AG09319 (cell line): ENCODE data around the gene HIVEP2.

Experiments used
- DNase-seq: peaks from one replicate; pipeline ENCODE4 v3.0.0-alpha.2; 2010; ENCODE audit warnings: low read depth; ENCODE audit errors: extremely low read depth
- TF ChIP-seq, protein P1 (sequence below): IDR thresholded peaks from 2 replicates; pipeline ENCODE4 v1.5.1; 2011; ENCODE audit warnings: low read depth, mild to moderate bottlenecking, inconsistent platforms, low read length, moderate library complexity

HIVEP2 gene

DNA sequence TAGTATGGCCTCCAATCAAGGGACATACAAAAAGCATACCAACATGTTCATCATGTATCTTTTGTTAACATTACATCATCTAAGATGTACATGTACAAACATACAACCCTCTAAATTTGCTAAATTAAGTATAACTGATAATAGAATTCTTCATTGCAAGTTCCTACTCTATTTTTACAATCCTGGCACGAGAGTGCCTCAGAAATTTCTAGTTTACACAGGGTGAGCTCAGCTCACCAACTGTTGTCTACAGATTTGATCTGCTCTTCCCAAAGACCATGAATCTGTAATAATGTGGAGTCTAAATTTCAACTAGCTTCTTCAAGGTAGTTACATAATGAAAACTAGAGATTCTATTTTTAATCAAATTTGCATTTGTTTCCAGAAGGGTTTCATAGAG is 179.7 kb downstream of the HIVEP2 start:
- TF ChIP-seq, protein P1, sequence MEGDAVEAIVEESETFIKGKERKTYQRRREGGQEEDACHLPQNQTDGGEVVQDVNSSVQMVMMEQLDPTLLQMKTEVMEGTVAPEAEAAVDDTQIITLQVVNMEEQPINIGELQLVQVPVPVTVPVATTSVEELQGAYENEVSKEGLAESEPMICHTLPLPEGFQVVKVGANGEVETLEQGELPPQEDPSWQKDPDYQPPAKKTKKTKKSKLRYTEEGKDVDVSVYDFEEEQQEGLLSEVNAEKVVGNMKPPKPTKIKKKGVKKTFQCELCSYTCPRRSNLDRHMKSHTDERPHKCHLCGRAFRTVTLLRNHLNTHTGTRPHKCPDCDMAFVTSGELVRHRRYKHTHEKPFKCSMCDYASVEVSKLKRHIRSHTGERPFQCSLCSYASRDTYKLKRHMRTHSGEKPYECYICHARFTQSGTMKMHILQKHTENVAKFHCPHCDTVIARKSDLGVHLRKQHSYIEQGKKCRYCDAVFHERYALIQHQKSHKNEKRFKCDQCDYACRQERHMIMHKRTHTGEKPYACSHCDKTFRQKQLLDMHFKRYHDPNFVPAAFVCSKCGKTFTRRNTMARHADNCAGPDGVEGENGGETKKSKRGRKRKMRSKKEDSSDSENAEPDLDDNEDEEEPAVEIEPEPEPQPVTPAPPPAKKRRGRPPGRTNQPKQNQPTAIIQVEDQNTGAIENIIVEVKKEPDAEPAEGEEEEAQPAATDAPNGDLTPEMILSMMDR = no peak
- DNase-seq = no peak

DNA sequence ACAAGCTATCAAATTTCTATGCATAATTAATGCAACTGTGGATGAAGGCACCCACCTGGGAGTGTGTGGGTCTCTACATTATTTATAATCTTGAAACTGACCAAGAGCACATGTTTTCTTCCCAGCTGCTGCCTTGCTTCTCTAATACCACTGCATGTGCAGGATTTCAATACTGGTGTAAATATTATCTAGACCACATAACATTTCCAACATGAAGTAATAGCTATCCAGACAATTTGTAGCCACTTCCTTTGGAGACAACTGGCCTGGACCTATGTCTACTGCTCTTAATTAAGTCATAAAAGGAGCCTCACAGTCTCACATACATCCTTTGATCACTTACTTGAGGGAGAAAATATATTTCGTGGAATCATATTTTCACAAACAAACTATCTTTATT is 180.7 kb downstream of the HIVEP2 start:
- TF ChIP-seq, protein P1 = no peak
- DNase-seq = no peak

DNA sequence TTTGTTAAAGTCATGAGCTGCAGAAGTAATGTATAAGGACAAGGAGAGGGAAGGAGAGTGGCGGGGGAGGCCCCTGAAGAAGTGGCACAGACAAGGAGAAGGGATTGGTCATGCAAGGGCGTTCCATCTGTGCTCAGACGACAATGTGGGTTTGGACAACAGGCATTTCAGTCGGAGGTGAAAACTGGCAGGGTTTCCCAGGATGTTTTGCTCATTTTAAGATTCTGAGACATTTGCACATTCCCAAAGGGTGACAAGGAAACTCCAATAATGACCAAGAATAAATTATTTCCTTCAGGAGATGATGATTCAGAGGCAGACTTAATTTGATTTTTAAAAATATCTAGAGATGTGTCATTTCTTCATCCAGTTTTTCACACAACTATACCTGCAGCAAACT is 181.8 kb downstream of the HIVEP2 start:
- no peak for DNase-seq
- TF ChIP-seq, protein P1 = no peak

DNA sequence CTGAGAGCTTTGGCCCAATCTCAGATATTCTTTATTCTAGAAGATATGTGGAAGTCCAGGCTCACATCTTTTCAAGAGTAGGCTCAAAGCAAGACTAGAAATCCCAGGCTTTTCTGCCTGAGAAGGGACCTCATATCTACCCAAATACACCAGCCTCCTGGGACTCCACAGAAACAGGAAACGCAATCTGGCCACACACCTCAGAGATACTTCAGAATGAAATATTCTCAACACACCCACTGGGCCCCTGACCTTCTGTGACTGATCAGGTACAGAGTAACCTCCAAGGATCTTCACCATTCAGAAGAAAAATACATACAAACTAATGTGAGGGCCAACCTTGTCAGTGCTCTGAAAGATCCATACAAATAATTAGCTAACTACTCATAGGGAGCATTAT is 183.2 kb downstream of the HIVEP2 start:
- TF ChIP-seq, protein P1 = no peak
- no peak for DNase-seq

DNA sequence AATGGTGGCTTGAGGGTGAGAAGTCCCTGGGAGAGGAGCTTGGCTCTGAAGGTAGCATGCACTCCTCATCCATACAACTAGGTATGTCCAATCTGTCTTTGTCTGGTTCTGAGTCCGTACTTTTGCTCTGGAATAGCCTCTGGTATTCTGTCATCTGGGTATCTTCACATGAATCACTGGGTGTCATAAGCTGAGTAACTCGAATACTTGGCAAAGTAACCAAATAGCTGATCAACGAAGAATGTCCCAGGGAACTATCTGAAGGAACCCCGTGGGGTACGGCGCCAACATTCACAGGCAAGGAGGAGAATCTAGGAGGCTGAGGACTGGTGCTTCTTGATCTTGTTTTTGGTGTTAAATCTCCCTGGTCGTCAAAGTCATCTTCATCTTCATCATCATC is 184.8 kb downstream of the HIVEP2 start:
- DNase-seq = no peak
- TF ChIP-seq, protein P1 = no peak

DNA sequence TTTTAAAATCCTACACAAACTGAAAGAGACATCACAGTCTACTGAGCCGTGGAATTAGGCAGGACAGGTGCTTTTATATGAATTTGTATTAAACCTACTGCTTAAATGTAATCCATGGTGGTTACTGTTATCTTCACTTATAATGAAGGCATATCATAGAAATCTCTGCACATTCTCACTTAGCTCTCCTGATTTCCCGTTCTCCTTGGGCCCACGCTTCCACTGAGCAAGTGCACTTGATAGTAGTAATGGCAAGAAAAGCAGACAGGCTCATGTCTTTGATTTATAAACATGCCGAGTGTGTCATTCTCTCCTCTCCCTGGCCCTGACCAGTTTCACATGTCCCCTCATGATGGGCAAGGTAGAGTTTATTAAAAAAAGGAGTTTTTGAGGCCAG is 186.3 kb downstream of the HIVEP2 start:
- TF ChIP-seq, protein P1 = no peak
- no peak for DNase-seq

DNA sequence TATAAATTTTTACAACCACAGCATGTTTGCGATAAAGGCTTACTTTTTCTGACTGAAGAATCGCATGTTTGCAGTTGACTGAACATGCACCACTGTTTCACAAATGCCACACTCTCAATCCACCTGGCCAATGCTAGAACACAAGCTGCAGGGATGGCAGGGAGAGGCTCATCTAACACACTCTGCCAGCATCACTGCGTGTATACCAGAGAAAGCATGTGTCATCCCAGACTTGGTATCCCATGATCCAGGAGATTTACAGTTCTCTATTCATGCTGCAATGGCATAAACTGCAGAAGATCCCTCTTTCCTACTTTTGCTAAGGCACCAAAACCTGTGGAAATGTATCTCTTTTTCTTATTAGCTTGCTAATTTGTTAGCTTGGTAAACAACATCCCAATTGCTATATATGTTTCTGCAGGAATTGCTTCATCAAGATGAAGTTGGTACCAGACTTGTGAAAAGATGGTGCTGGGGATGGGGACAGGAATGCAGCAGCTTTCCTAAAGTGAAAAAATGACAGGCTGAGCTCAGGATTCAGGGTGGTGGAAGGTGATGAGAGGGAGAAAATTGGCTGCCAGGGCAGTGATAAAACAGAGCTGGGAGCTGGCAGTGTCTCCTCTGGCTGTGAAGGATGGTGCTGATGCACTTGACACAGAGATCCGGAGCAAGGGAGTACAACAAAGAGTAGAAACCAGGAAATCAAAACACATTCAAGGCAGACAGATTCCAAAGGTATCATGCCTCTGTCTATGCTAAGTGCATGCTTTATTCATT is 186.9 kb downstream of the HIVEP2 start:
- TF ChIP-seq, protein P1 = no peak
- no peak for DNase-seq
